HCT116 (cell line): ENCODE results near the gene ROBO1. TPM values are rescaled to one million over a fixed set of nuclear protein-coding genes. Genes with fewer than 3 reads are reported as not detected.

Experiments
- ATAC-seq: fragments of 200-7000 bp; cut with Tn5 transposase; 2 replicates; pipeline ENCODE4 v1.9.1; 2020; ENCODE audit warnings: mild to moderate bottlenecking, moderate library complexity
- BruUV-seq: library from RNA; stranded (reverse); fragments of 400-500 nt; replicated peaks from 2 replicates; lab custom pipeline; 2021; lab: Mats Ljungman, UMichigan
- CTCF ChIA-PET: fragments of 300-600 bp; sonication (Branson Sonifier 250); formaldehyde crosslinking; loops from one replicate; lab custom pipeline; 2021; ENCODE audit warnings: antibody characterized with exemption; lab: Charles Lee
- POLR2A ChIA-PET: fragments of 300-600, 350-600 bp; sonication (Branson Sonifier 250); formaldehyde crosslinking; loops from one replicate; lab custom pipeline; 2021; ENCODE audit warnings: antibody characterized with exemption; lab: Charles Lee
- RAD21 ChIA-PET, 2 experiments: fragments of 300-600 bp; sonication (Branson Sonifier 250); formaldehyde crosslinking; loops; one replicate each; lab custom pipeline; 2023; ENCODE audit warnings: low total read pairs in 2 of 2; ENCODE audit not compliant: uncharacterized antibody in 2 of 2, unreplicated experiment in 2 of 2, low non-redundant PET in 1 of 2; lab: Charles Lee
- DNase-seq: peaks from one replicate; pipeline ENCODE4 v3.0.0-alpha.2; 2010; ENCODE audit warnings: low read depth, low spot score
- H2AFZ ChIP-seq: fragments of 200-600 bp; shearing (Covaris generic), sonication (generic); 2 replicates; pipeline ENCODE4 v1.6.1; 2017; ENCODE audit warnings: low read depth, mixed run types, mixed read lengths, antibody characterized with exemption, low read length; ENCODE audit not compliant: poor library complexity, severe bottlenecking
- H3K27ac ChIP-seq: 2 replicates; pipeline ENCODE4 v1.5.1; 2012; ENCODE audit warnings: low read depth, low read length
- H3K27me3 ChIP-seq: fragments of 200-600 bp; sonication (generic); 2 replicates; pipeline ENCODE4 v1.6.1; 2016; ENCODE audit warnings: mixed run types, low read length, mixed read lengths; ENCODE audit not compliant: insufficient read depth
- H3K36me3 ChIP-seq, 2 experiments: fragments of 200-500 bp in 1 of 2; fragments of 200-600 bp in 1 of 2; sonication (Bioruptor generic) in 1 of 2; sonication (generic) in 1 of 2; 2 replicates each; pipeline versions ENCODE4 v1.5.1 to v1.6.1; 2014 to 2016; ENCODE audit warnings: low read length in 2 of 2, inconsistent platforms in 1 of 2, mixed read lengths in 1 of 2, mixed run types in 1 of 2; ENCODE audit not compliant: insufficient read depth in 2 of 2, control insufficient read depth in 1 of 2
- H3K4me1 ChIP-seq, 2 experiments: fragments of 200-600 bp in 1 of 2; sonication (generic) in 1 of 2; 2 replicates each; pipeline versions ENCODE4 v1.5.1 to v1.6.1; 2012 to 2017; ENCODE audit warnings: low read length in 2 of 2, inconsistent platforms in 1 of 2, mild to moderate bottlenecking in 1 of 2, mixed read lengths in 1 of 2, mixed run types in 1 of 2, moderate library complexity in 1 of 2; ENCODE audit not compliant: insufficient read depth in 2 of 2, control insufficient read depth in 1 of 2
- H3K4me2 ChIP-seq: fragments of 200-600 bp; sonication (generic); 2 replicates; pipeline ENCODE4 v1.6.1; 2017; ENCODE audit warnings: mixed run types, low read length, mixed read lengths
- H3K4me3 ChIP-seq, 2 experiments: fragments of 200-600 bp in 1 of 2; sonication (generic) in 1 of 2; replicated peaks in 1 of 2; 2 replicates each; pipeline ENCODE4 v1.5.1; 2011 to 2016; ENCODE audit warnings: low read length in 2 of 2, control low read depth in 1 of 2, low read depth in 1 of 2, mild to moderate bottlenecking in 1 of 2, mixed read lengths in 1 of 2, mixed run types in 1 of 2
- H3K79me2 ChIP-seq: fragments of 200-600 bp; sonication (generic); 2 replicates; pipeline ENCODE4 v1.6.1; 2017; ENCODE audit warnings: mild to moderate bottlenecking, mixed run types, low read length, moderate library complexity, mixed read lengths; ENCODE audit not compliant: insufficient read depth
- H3K9ac ChIP-seq: fragments of 200-600 bp; sonication (generic); 2 replicates; pipeline ENCODE4 v1.6.1; 2016; ENCODE audit warnings: low read length, mixed read lengths
- H3K9me2 ChIP-seq: fragments of 200-600 bp; sonication (generic), shearing (Covaris generic); 2 replicates; pipeline ENCODE4 v1.6.1; 2017; ENCODE audit warnings: mixed run types, mild to moderate bottlenecking, moderate library complexity; ENCODE audit not compliant: insufficient read depth
- H3K9me3 ChIP-seq, 2 experiments: fragments of 200-500 bp in 1 of 2; fragments of 200-600 bp in 1 of 2; sonication (Bioruptor generic) in 1 of 2; sonication (generic) in 1 of 2; 2 replicates each; pipeline ENCODE4 v1.6.1; 2014 to 2017; ENCODE audit warnings: low read length in 2 of 2, mixed read lengths in 2 of 2, inconsistent platforms in 1 of 2, low read depth in 1 of 2, mild to moderate bottlenecking in 1 of 2, mixed run types in 1 of 2, moderate library complexity in 1 of 2; ENCODE audit not compliant: control insufficient read depth in 1 of 2, insufficient read depth in 1 of 2
- H4K20me1 ChIP-seq: fragments of 200-600 bp; sonication (generic), shearing (Covaris generic); 2 replicates; pipeline ENCODE4 v1.6.1; 2017; ENCODE audit warnings: mixed run types, mild to moderate bottlenecking, moderate library complexity; ENCODE audit not compliant: insufficient read depth
- CEBPB ChIP-seq: IDR thresholded peaks from 2 replicates; pipeline ENCODE4 v1.6.1; 2012; ENCODE audit warnings: low read depth
- CTCF ChIP-seq, 3 experiments: fragments of 200-600 bp in 1 of 3; sonication (generic) in 1 of 3; IDR thresholded peaks in 2 of 3; conservative IDR thresholded peaks in 1 of 3; 2 replicates each; pipeline ENCODE4 v1.5.1; 2012 to 2017; ENCODE audit warnings: low read depth in 2 of 3, low read length in 2 of 3, antibody characterized with exemption in 1 of 3, borderline replicate concordance in 1 of 3, control low read depth in 1 of 3, mild to moderate bottlenecking in 1 of 3, mixed read lengths in 1 of 3, mixed run types in 1 of 3, moderate library complexity in 1 of 3; ENCODE audit not compliant: insufficient read depth in 1 of 3
- ELF1 ChIP-seq: IDR thresholded peaks from 2 replicates; pipeline ENCODE4 v1.6.1; 2012; ENCODE audit warnings: low read depth, borderline replicate concordance
- FOSL1 ChIP-seq: IDR thresholded peaks from 2 replicates; pipeline ENCODE4 v1.6.1; 2012; ENCODE audit warnings: low read depth
- JUND ChIP-seq: IDR thresholded peaks from 2 replicates; pipeline ENCODE4 v1.6.1; 2012
- MAX ChIP-seq: IDR thresholded peaks from 2 replicates; pipeline ENCODE4 v1.6.1; 2012
- POLR2A ChIP-seq: IDR thresholded peaks from 2 replicates; pipeline ENCODE4 v1.7.0; 2011; ENCODE audit warnings: borderline replicate concordance; ENCODE audit not compliant: insufficient read depth, insufficient read length; ENCODE audit errors: extremely low read depth
- RAD21 ChIP-seq: IDR thresholded peaks from 2 replicates; pipeline ENCODE4 v1.6.1; 2012; ENCODE audit warnings: low read depth, mild to moderate bottlenecking
- SP1 ChIP-seq: IDR thresholded peaks from 2 replicates; pipeline ENCODE4 v1.6.1; 2012; ENCODE audit warnings: low read depth
- SRF ChIP-seq: IDR thresholded peaks from 2 replicates; pipeline ENCODE4 v1.6.1; 2012; ENCODE audit warnings: low read depth
- TCF7L2 ChIP-seq: IDR thresholded peaks from 2 replicates; pipeline ENCODE4 v1.7.0; 2011; ENCODE audit warnings: borderline replicate concordance, inconsistent platforms; ENCODE audit not compliant: insufficient read depth, insufficient read length; ENCODE audit errors: extremely low read depth
- YY1 ChIP-seq: IDR thresholded peaks from 2 replicates; pipeline ENCODE4 v1.6.1; 2011; ENCODE audit warnings: low read length, low read depth, moderate library complexity, mild to moderate bottlenecking; ENCODE audit not compliant: insufficient replicate concordance; ENCODE audit errors: extremely low read depth
- ZNF274 ChIP-seq: fragments of 200-500 bp; sonication (Bioruptor generic); IDR thresholded peaks from 2 replicates; pipeline ENCODE4 v1.6.1; 2014; ENCODE audit warnings: mild to moderate bottlenecking, low read depth, low read length, inconsistent platforms
- intact Hi-C: fragments of 100-400 bp; cut with micrococcal nuclease; formaldehyde crosslinking; loops from 2 replicates; pipeline ENCODE4 v1.10.0; 2022
- total RNA-seq: library from RNA; stranded (reverse); gene quantifications from one replicate; pipeline ENCODE4 v1.2.1, GENCODE V29; 2021; ENCODE audit not compliant: unreplicated experiment
- TF ChIP-seq, protein P1 (sequence below): IDR thresholded peaks from 2 replicates; pipeline ENCODE4 v1.6.1; 2012

The ROBO1 gene
- total RNA-seq, 1 experiment from 2014 or later, result 0.27 TPM

GRCh38 chr3:79111375-79112052 is 656.3 kb downstream of the ROBO1 start:
- Histone ChIP-seq H4K20me1 (no peaks in the 10 kb centered on the region), H3K4me1 (no peaks in the 10 kb centered on the region), H3K9me2 (no peaks in the 10 kb centered on the region), H3K27me3 (no peaks in the 10 kb centered on the region), H3K4me2 (no peak overlapping the region), H3K36me3 (no peaks in the 10 kb centered on the region), H3K4me3 (no peak overlapping the region), H2AFZ (no peak overlapping the region), H3K27ac (no peak overlapping the region), H3K79me2 (no peaks in the 10 kb centered on the region), H3K9me3 (peaks cover 3 to 20% of the 10 kb centered on the region in 2 experiments; a peak in 2 of 4 replicates), H3K9ac (no peak overlapping the region)
- RAD21 ChIA-PET, result no interaction called here
- POLR2A ChIA-PET, result no interaction called here
- CTCF ChIA-PET, result no interaction called here
- DNase-seq (no peak), ATAC-seq (no peak)
- TF ChIP-seq YY1 (no peak), RAD21 (no peak), CEBPB (no peak), SP1 (no peak), FOSL1 (no peak), ELF1 (no peak), POLR2A (no peak), TCF7L2 (no peak), SRF (no peak), MAX (no peak), JUND (no peak), ZNF274 (no peak), CTCF (IDR thresholded peaks at IDR 0.05 in 2 of 3, conservative IDR thresholded peaks at IDR 0.05 in 1 of 3; ENCODE audit: borderline replicate concordance in 1 of 3, insufficient read depth in 1 of 3, low read depth in 2 of 3, low read length in 2 of 3) (no peak)
- TF ChIP-seq, protein P1, sequence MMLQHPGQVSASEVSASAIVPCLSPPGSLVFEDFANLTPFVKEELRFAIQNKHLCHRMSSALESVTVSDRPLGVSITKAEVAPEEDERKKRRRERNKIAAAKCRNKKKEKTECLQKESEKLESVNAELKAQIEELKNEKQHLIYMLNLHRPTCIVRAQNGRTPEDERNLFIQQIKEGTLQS, result no peak
- intact Hi-C loops, result no loop called here
- BruUV-seq, result no TSS peak
